NB4 (cell line): Measurements from ENCODE around the gene SYTL4.

Experiments
- DNase-seq: peaks from one replicate; pipeline ENCODE4 v3.0.0; 2010; ENCODE audit warnings: low read depth
- H3K4me3 ChIP-seq: one replicate; pipeline ENCODE4 v1.5.1; 2011; ENCODE audit warnings: mild to moderate bottlenecking, low read depth, low read length, moderate library complexity
- MYC ChIP-seq: IDR thresholded peaks from 2 replicates; pipeline ENCODE4 v1.6.1; 2011; ENCODE audit warnings: low read depth, low read length
- POLR2A ChIP-seq: IDR thresholded peaks from 2 replicates; pipeline ENCODE4 v1.6.1; 2011; ENCODE audit warnings: mild to moderate bottlenecking; ENCODE audit not compliant: insufficient read length; ENCODE audit errors: extremely low read depth
- TF ChIP-seq, protein P1 (sequence below): IDR thresholded peaks from 2 replicates; pipeline ENCODE4 v1.6.1; 2011; ENCODE audit warnings: low read depth, low read length
- TF ChIP-seq, protein P2 (sequence below): IDR thresholded peaks from one replicate; pipeline ENCODE4 v1.5.1; 2012; ENCODE audit warnings: low read depth, low read length

SYTL4 gene

DNA sequence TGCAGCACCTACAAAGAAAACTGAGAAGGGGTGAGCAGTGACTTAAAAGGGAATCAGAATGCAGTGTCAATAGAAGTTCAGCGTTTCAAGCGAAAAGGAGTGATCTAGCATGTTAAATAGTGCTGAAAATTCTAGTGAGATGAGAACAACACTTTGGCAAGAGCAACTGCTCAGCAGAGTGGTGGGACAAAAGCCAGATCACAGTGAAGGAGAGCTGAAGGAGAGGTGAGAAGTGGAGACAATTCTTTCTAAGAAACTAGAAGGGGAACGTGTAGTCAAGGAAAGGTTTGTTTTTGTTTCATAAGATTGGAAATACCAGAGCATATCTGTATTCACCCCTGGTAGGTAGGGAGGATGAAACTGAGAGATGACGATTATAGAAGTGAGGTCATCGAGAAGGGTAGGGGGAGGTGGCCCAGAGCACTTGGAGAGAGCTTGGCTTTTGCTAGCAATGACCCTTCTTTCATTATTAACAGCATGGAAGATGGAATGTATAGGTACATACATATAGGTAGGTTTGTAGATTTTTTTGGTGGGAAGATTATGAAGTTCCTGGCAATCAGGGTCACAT is 54.2 kb downstream of the SYTL4 start:
- TF ChIP-seq, protein P1, sequence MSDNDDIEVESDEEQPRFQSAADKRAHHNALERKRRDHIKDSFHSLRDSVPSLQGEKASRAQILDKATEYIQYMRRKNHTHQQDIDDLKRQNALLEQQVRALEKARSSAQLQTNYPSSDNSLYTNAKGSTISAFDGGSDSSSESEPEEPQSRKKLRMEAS, result no peak
- no peak for TF ChIP-seq POLR2A
- no peak for TF ChIP-seq MYC
- TF ChIP-seq, protein P2, sequence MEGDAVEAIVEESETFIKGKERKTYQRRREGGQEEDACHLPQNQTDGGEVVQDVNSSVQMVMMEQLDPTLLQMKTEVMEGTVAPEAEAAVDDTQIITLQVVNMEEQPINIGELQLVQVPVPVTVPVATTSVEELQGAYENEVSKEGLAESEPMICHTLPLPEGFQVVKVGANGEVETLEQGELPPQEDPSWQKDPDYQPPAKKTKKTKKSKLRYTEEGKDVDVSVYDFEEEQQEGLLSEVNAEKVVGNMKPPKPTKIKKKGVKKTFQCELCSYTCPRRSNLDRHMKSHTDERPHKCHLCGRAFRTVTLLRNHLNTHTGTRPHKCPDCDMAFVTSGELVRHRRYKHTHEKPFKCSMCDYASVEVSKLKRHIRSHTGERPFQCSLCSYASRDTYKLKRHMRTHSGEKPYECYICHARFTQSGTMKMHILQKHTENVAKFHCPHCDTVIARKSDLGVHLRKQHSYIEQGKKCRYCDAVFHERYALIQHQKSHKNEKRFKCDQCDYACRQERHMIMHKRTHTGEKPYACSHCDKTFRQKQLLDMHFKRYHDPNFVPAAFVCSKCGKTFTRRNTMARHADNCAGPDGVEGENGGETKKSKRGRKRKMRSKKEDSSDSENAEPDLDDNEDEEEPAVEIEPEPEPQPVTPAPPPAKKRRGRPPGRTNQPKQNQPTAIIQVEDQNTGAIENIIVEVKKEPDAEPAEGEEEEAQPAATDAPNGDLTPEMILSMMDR, result no peak
- DNase-seq, result no peak
- no peak overlapping the region for H3K4me3 ChIP-seq

DNA sequence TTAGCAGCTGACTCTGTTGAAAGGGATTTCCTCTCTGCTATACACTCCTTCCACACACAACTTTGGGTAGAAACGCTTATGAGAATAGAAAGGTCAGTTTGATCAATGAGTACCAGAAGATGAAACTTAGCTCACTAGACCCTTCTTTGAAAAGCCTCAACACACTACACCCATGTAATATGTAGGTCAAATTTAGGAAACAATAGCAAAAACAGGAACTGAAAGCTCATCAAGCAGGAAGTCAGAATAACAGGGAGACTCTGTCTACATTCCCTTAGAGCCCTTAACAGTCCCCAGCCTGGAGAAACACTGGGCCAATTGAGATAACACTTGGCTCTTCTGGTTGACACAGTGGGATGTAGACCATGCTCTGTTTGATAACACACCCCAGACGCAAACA is 57.2 kb downstream of the SYTL4 start:
- peak; percentile 15 for DNase-seq
- TF ChIP-seq POLR2A, result no peak
- TF ChIP-seq, protein P1, result no peak
- no peak overlapping the region for H3K4me3 ChIP-seq

DNA sequence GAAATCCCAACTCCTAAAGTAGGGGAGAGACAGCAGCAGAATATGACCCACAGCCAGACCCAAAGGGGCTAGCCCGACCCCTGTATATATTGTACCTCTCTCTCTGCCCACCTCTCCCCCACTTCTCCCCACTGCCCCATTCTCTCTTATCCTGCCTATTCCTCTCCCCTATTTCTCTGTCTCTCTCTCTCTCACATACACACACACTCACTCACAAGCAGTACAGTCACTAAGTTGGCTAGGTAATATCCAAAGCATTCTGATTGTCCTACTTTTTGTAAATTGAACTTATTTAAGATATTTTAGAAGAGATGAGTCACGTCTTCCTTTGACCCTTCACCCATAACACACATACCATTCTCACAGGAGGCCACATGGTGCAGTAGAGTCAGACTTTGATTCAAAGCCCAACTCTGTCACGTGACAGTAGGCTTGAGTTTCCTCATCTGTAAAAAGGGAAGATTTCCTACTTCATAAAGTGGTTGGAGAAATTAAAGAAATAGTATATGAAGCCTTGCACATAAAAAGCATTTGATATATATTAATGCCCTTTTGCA is 58.4 kb downstream of the SYTL4 start:
- H3K4me3 ChIP-seq, result no peak overlapping the region
- DNase-seq, result no peak
- TF ChIP-seq MYC (no peak), POLR2A (no peak)
- TF ChIP-seq, protein P1, result no peak
- TF ChIP-seq, protein P2, result no peak

DNA sequence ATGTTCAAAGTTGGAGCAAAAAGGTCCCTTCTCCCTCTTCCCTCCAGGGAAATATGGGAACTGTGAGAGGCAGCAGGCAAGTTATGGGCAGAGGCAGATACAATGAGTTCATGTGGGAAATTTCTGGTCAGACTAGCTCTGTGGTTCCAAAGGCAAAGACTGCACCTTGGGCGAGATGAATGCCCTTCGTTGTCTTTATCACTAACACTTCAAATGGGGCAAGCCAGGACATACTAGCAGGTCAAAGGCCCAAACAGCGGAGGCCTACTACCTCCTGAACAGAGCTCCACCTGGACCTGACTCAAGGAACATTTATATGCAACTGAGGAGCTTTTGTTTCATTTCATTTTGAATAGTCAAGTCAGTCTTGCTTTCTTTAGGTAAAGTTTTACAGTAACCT is 59.0 kb downstream of the SYTL4 start:
- no peak overlapping the region for H3K4me3 ChIP-seq
- DNase-seq, result no peak
- TF ChIP-seq, protein P1, result no peak
- TF ChIP-seq, protein P2, result no peak
- no peak for TF ChIP-seq POLR2A
- TF ChIP-seq MYC, result no peak

DNA sequence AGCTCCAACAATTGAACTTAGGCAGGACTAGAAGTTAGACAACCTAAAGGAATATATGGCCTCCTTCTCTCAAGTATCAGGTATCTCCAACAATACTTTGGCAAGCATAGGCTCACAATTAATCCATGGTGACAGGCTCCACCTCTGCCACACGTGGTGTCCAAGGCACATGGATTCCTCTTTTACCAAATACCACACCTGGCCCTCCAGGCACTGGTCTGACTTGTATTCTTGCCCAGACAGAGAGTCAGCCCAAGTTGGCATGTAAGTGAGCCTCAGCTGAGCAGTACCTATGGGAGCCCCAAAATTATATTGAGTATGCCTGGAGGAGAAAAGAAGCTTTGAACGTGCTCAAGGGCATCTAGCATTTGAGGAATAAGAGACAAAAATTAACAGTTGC is 68.3 kb downstream of the SYTL4 start:
- no peak overlapping the region for H3K4me3 ChIP-seq
- no peak for DNase-seq
- no peak for TF ChIP-seq POLR2A
- no peak for TF ChIP-seq MYC
- TF ChIP-seq, protein P2, result no peak
- TF ChIP-seq, protein P1, result no peak

DNA sequence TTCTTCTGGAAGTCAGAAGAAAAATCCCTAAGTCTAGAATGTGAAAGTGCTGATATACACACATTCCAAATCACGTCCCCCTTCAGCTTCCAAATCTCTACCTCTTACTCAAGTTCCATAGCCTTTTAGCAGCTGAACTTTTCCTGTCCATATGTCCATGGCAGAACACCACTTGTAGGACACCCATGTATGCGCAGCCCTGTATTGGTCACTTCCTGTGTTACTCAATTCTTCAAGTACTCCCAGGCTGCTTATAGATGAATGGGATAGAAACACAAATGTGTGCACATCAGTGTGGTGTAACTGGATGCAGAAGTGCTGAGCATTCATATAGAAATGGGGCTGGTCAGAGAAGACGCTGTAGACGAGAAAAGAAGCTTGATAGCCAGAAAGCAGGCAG is 69.1 kb downstream of the SYTL4 start:
- peak; percentile 16 for DNase-seq
- TF ChIP-seq, protein P1, result no peak
- TF ChIP-seq, protein P2, result no peak
- TF ChIP-seq POLR2A (no peak), MYC (no peak)
- no peak overlapping the region for H3K4me3 ChIP-seq
